K562 (cell line): ENCODE measurements around the gene DSPP.

Source experiments
- CBFB ChIP-seq: sonication (generic); formaldehyde crosslinking; IDR thresholded peaks from 2 replicates; pipeline ENCODE4 v1.4.0; 2020; ENCODE audit warnings: mild to moderate bottlenecking, missing genetic modification reagents
- CEBPB ChIP-seq: fragments of 450-650 bp; IDR thresholded peaks from 2 replicates; pipeline ENCODE4 v1.6.1; 2016; ENCODE audit warnings: missing genetic modification characterization, missing compliant biosample characterization
- EZH2 ChIP-seq: IDR thresholded peaks from 2 replicates; pipeline ENCODE4 v1.6.1; 2012; ENCODE audit warnings: low read depth, mild to moderate bottlenecking, inconsistent platforms, low read length, borderline replicate concordance
- GABPA ChIP-seq: fragments of 200-800 bp; sonication (Bioruptor generic); conservative IDR thresholded peaks from 2 replicates; pipeline ENCODE4 v1.6.1; 2016; ENCODE audit warnings: low read depth, missing genetic modification characterization, missing compliant biosample characterization
- MED1 ChIP-seq: sonication (generic); formaldehyde crosslinking; IDR thresholded peaks from 2 replicates; pipeline ENCODE4 v1.8.1; 2023; ENCODE audit warnings: missing genetic modification reagents, borderline replicate concordance
- NCOA6 ChIP-seq: fragments of 450-650 bp; IDR thresholded peaks from 2 replicates; pipeline ENCODE4 v1.6.1; 2017; ENCODE audit warnings: mild to moderate bottlenecking
- NRF1 ChIP-seq, 2 experiments: fragments of 450-650 bp; IDR thresholded peaks in 1 of 2; conservative IDR thresholded peaks in 1 of 2; 2 replicates each; pipeline ENCODE4 v1.6.1; 2014; ENCODE audit warnings: mild to moderate bottlenecking in 2 of 2
- POLR2AphosphoS5 ChIP-seq: IDR thresholded peaks from 2 replicates; pipeline ENCODE4 v1.6.1; 2011; ENCODE audit warnings: mild to moderate bottlenecking, low read depth, low read length, moderate library complexity; ENCODE audit not compliant: control insufficient read depth, insufficient read depth
- SNAPC5 ChIP-seq: fragments of 250-450 bp; sonication (Bioruptor Pico); IDR thresholded peaks from 2 replicates; pipeline ENCODE4 v1.8.0; 2021; ENCODE audit warnings: moderate library complexity, mild to moderate bottlenecking, inconsistent platforms
- TAF1 ChIP-seq: IDR thresholded peaks from 2 replicates; pipeline ENCODE4 v1.6.1; 2011; ENCODE audit warnings: mild to moderate bottlenecking, low read length, moderate library complexity; ENCODE audit not compliant: insufficient read depth, control insufficient read depth, severe bottlenecking; ENCODE audit errors: extremely low read depth
- TARDBP ChIP-seq: fragments of 450-650 bp; IDR thresholded peaks from 2 replicates; pipeline ENCODE4 v1.6.1; 2016
- ZNF24 ChIP-seq: fragments of 450-650 bp; IDR thresholded peaks from 2 replicates; pipeline ENCODE4 v1.6.1; 2016

- TF ChIP-seq GABPA (tag) (no peak), NRF1 (conservative IDR thresholded peaks at IDR 0.05 in 1 of 2, IDR thresholded peaks at IDR 0.05 in 1 of 2) (no peak), NCOA6 (no peak), ZNF24 (no peak), CBFB (CRISPR knock-in tag) (no peak), TAF1 (no peak), POLR2AphosphoS5 (no peak), EZH2 (no peak), SNAPC5 (no peak), TARDBP (no peak), CEBPB (tag) (no peak), MED1 (CRISPR knock-in tag) (no peak)
Observed at GRCh38 chr4:87631668-87632067, 23.3 kb downstream of the DSPP start.
